HepG2 (cell line): ENCODE results near the gene RNPEPL1.

Experiments used
- ATF6 ChIP-seq: sonication (generic); formaldehyde crosslinking; conservative IDR thresholded peaks from 2 replicates; pipeline ENCODE4 v1.4.0; 2020; ENCODE audit warnings: missing genetic modification reagents
- CTCF ChIP-seq: sonication (generic); formaldehyde crosslinking; IDR thresholded peaks from 2 replicates; pipeline ENCODE4 v1.5.0; 2020; ENCODE audit warnings: mild to moderate bottlenecking, missing genetic modification reagents, moderate library complexity
- EZH2 ChIP-seq: conservative IDR thresholded peaks from 2 replicates; pipeline ENCODE4 v1.6.1; 2012; ENCODE audit warnings: mild to moderate bottlenecking, low read depth, low read length, moderate library complexity
- IKZF5 ChIP-seq: IDR thresholded peaks from 2 replicates; pipeline ENCODE4 v1.6.1; 2018; ENCODE audit warnings: missing genetic modification reagents, mild to moderate bottlenecking, missing compliant biosample characterization
- JUN ChIP-seq: sonication (generic); formaldehyde crosslinking; IDR thresholded peaks from 2 replicates; pipeline ENCODE4 v1.4.0; 2020; ENCODE audit warnings: mild to moderate bottlenecking, missing genetic modification reagents
- MLLT10 ChIP-seq: sonication (generic); formaldehyde crosslinking; IDR thresholded peaks from 2 replicates; pipeline ENCODE4 v1.4.0; 2020; ENCODE audit warnings: missing genetic modification reagents
- POLR2AphosphoS5 ChIP-seq: IDR thresholded peaks from 2 replicates; pipeline ENCODE4 v1.6.1; 2012; ENCODE audit warnings: low read depth, low read length
- SMAD9 ChIP-seq: sonication (generic); formaldehyde crosslinking; IDR thresholded peaks from 2 replicates; pipeline ENCODE4 v1.5.1; 2020; ENCODE audit warnings: mild to moderate bottlenecking, missing genetic modification reagents
- SMC3 ChIP-seq: IDR thresholded peaks from 2 replicates; pipeline ENCODE4 v1.6.1; 2011; ENCODE audit warnings: low read length, improper control_type of control experiment
- TBP ChIP-seq: sonication (generic); formaldehyde crosslinking; IDR thresholded peaks from 2 replicates; pipeline ENCODE4 v1.5.0; 2020; ENCODE audit warnings: missing genetic modification reagents
- USF2 ChIP-seq, 2 experiments: sonication (generic) in 1 of 2; formaldehyde crosslinking in 1 of 2; IDR thresholded peaks; 2 replicates each; pipeline versions ENCODE4 v1.5.1 to v1.6.1; 2011 to 2020; ENCODE audit warnings: borderline replicate concordance in 1 of 2, low read depth in 1 of 2, low read length in 1 of 2, mild to moderate bottlenecking in 1 of 2, missing genetic modification reagents in 1 of 2, moderate library complexity in 1 of 2
- ZBTB20 ChIP-seq: sonication (generic); formaldehyde crosslinking; IDR thresholded peaks from 2 replicates; pipeline ENCODE4 v1.8.1; 2023; ENCODE audit warnings: missing genetic modification reagents, low read depth, mild to moderate bottlenecking, borderline replicate concordance
- ZBTB34 ChIP-seq: sonication (generic); formaldehyde crosslinking; IDR thresholded peaks from 2 replicates; pipeline ENCODE4 v1.8.0; 2022; ENCODE audit warnings: mild to moderate bottlenecking, missing genetic modification reagents
- ZXDC ChIP-seq: sonication (generic); formaldehyde crosslinking; IDR thresholded peaks from 2 replicates; pipeline ENCODE4 v1.5.0; 2020; ENCODE audit warnings: mild to moderate bottlenecking, missing genetic modification reagents

- TF ChIP-seq MLLT10 (CRISPR knock-in tag), result no peak
- TF ChIP-seq ZXDC (CRISPR knock-in tag), result no peak
- no peak for TF ChIP-seq TBP
- no peak for TF ChIP-seq ATF6 (CRISPR knock-in tag)
- no peak for TF ChIP-seq IKZF5 (CRISPR knock-in tag)
- TF ChIP-seq EZH2, result no peak
- no peak for TF ChIP-seq SMC3
- no peak for TF ChIP-seq ZBTB20
- no peak for TF ChIP-seq USF2 (IDR thresholded peaks at IDR 0.05; ENCODE audit: low read depth, low read length)
- no peak for TF ChIP-seq USF2 (CRISPR knock-in tag; IDR thresholded peaks at IDR 0.05; ENCODE audit: borderline replicate concordance)
- TF ChIP-seq JUN (CRISPR knock-in tag), result no peak
- no peak for TF ChIP-seq CTCF
- TF ChIP-seq ZBTB34, result no peak
- no peak for TF ChIP-seq SMAD9
- TF ChIP-seq POLR2AphosphoS5, result no peak
These were observed 47.1 kb downstream of the RNPEPL1 start for GRCh38 chr2:240615396-240615795.
